T-helper 22 cell (primary cell): ENCODE data around the gene HIVEP3.

Experiments used
- DNase-seq: peaks from one replicate; pipeline ENCODE4 v3.0.0-alpha.2; 2020; ENCODE audit warnings: low read depth

HIVEP3 gene

GRCh38 chr1:41682845-41683625 lies 235.7 kb downstream of the HIVEP3 start:
- no peak for DNase-seq

GRCh38 chr1:41682149-41682548 lies 236.6 kb downstream of the HIVEP3 start:
- no peak for DNase-seq

- DNase-seq = no peak
These were observed 237.2 kb downstream of the HIVEP3 start for GRCh38 chr1:41681331-41682098.

- no peak for DNase-seq
These were observed 238.7 kb downstream of the HIVEP3 start for GRCh38 chr1:41679994-41680393.

GRCh38 chr1:41679531-41679930 lies 239.2 kb downstream of the HIVEP3 start:
- DNase-seq = no peak

GRCh38 chr1:41678111-41678878 lies 240.4 kb downstream of the HIVEP3 start:
- DNase-seq = no peak

- no peak for DNase-seq
These were observed 241.1 kb downstream of the HIVEP3 start for GRCh38 chr1:41677620-41678019.

- no peak for DNase-seq
These were observed 243.3 kb downstream of the HIVEP3 start for GRCh38 chr1:41675401-41675800.

GRCh38 chr1:41674522-41674921 lies 244.2 kb downstream of the HIVEP3 start:
- DNase-seq = no peak

GRCh38 chr1:41673806-41674205 lies 244.9 kb downstream of the HIVEP3 start:
- no peak for DNase-seq

- DNase-seq = peak; percentile 23
These were observed 245.3 kb downstream of the HIVEP3 start for GRCh38 chr1:41673378-41673777.

GRCh38 chr1:41672641-41673361 lies 245.9 kb downstream of the HIVEP3 start:
- no peak for DNase-seq

- no peak for DNase-seq
These were observed 246.5 kb downstream of the HIVEP3 start for GRCh38 chr1:41672173-41672572.

- no peak for DNase-seq
These were observed 247.5 kb downstream of the HIVEP3 start for GRCh38 chr1:41671116-41671755.

GRCh38 chr1:41670217-41670957 lies 248.3 kb downstream of the HIVEP3 start:
- DNase-seq = no peak

- DNase-seq = no peak
These were observed 249.8 kb downstream of the HIVEP3 start for GRCh38 chr1:41668967-41669366.

GRCh38 chr1:41668054-41668660 lies 250.6 kb downstream of the HIVEP3 start:
- no peak for DNase-seq

- DNase-seq = peak; percentile 39
These were observed 251.6 kb downstream of the HIVEP3 start for GRCh38 chr1:41666981-41667631.
